ENCODE results near the gene PHF21A. TPM values are rescaled to one million over a fixed set of nuclear protein-coding genes. Genes with fewer than 3 reads are reported as not detected.
"Not testable (repeated sequence)": the region's sequence is repeated elsewhere in the genome, so short reads cannot be mapped to it uniquely, and the experiment has no call there.

PHF21A gene
- total and polyA plus RNA-seq, 4 donors = 32.1 to 52.2 (median 41.5) TPM

GRCh38 chr11:45906096-45906682, 215.1 kb downstream of the PHF21A start:
- H3K9me3 ChIP-seq (ENCODE audit: control insufficient read depth, insufficient read depth, low read length) = no peaks in the 10 kb centered on the region
- H3K4me3 ChIP-seq (ENCODE audit: low read depth, low read length) = no peak overlapping the region
- no peaks in the 10 kb centered on the region for H3K27me3 ChIP-seq (ENCODE audit: control insufficient read depth, insufficient read depth, low read length)
- H3K4me1 ChIP-seq (ENCODE audit: control insufficient read depth, insufficient read depth, low read length) = peaks cover 61% of the 10 kb centered on the region
- peaks cover 97% of the 10 kb centered on the region for H3K36me3 ChIP-seq (ENCODE audit: control insufficient read depth, insufficient read depth, low read length)
- no peak for DNase-seq (ENCODE audit: low read depth in 4 of 6, low spot score in 6 of 6)
- H3K27ac ChIP-seq (ENCODE audit: low read depth, low read length) = no peak overlapping the region
- 87% methylated on average over 19 of the region's 19 CpGs for WGBS (ENCODE audit: insufficient coverage)

- 90% methylated on average over 5 of the region's 6 CpGs for WGBS (ENCODE audit: insufficient coverage)
- DNase-seq (ENCODE audit: low read depth in 4 of 6, low spot score in 6 of 6); H3K27me3 ChIP-seq (ENCODE audit: control insufficient read depth, insufficient read depth, low read length); H3K27ac ChIP-seq (ENCODE audit: low read depth, low read length); H3K4me3 ChIP-seq (ENCODE audit: low read depth, low read length); H3K9me3 ChIP-seq (ENCODE audit: control insufficient read depth, insufficient read depth, low read length): not testable (repeated sequence)
- Histone ChIP-seq H3K36me3 (ENCODE audit: control insufficient read depth, insufficient read depth, low read length) (peaks cover 94% of the 10 kb centered on the region), H3K4me1 (ENCODE audit: control insufficient read depth, insufficient read depth, low read length) (peaks cover 68% of the 10 kb centered on the region)
Observed at GRCh38 chr11:45905576-45905975, 215.7 kb downstream of the PHF21A start.

- Histone ChIP-seq H3K4me1 (ENCODE audit: control insufficient read depth, insufficient read depth, low read length) (peaks cover 71% of the 10 kb centered on the region), H3K27ac (ENCODE audit: low read depth, low read length) (no peak overlapping the region)
Observed at GRCh38 chr11:45905095-45905494, 216.2 kb downstream of the PHF21A start.

GRCh38 chr11:45904309-45904915, 216.8 kb downstream of the PHF21A start:
- Histone ChIP-seq H3K4me3 (ENCODE audit: low read depth, low read length) (no peak overlapping the region), H3K4me1 (ENCODE audit: control insufficient read depth, insufficient read depth, low read length) (peaks cover 72% of the 10 kb centered on the region), H3K27me3 (ENCODE audit: control insufficient read depth, insufficient read depth, low read length) (no peaks in the 10 kb centered on the region), H3K27ac (ENCODE audit: low read depth, low read length) (no peak overlapping the region), H3K9me3 (ENCODE audit: control insufficient read depth, insufficient read depth, low read length) (no peaks in the 10 kb centered on the region), H3K36me3 (ENCODE audit: control insufficient read depth, insufficient read depth, low read length) (peaks cover 86% of the 10 kb centered on the region)
- no peak for DNase-seq (ENCODE audit: low read depth in 4 of 6, low spot score in 6 of 6)
- WGBS (ENCODE audit: insufficient coverage) = 82% methylated on average over 15 of the region's 15 CpGs

More at GRCh38 chr11:45905095-45905494, 216.2 kb downstream of the PHF21A start:
- no peak for DNase-seq (ENCODE audit: low read depth in 4 of 6, low spot score in 6 of 6)
- Histone ChIP-seq H3K9me3 (ENCODE audit: control insufficient read depth, insufficient read depth, low read length) (no peaks in the 10 kb centered on the region), H3K27me3 (ENCODE audit: control insufficient read depth, insufficient read depth, low read length) (no peaks in the 10 kb centered on the region), H3K4me3 (ENCODE audit: low read depth, low read length) (no peak overlapping the region), H3K36me3 (ENCODE audit: control insufficient read depth, insufficient read depth, low read length) (peaks cover 93% of the 10 kb centered on the region)
- 94% methylated on average over 19 of the region's 19 CpGs for WGBS (ENCODE audit: insufficient coverage)

GRCh38 chr11:45902452-45903380, 218.5 kb downstream of the PHF21A start:
- Histone ChIP-seq H3K4me3 (ENCODE audit: low read depth, low read length) (no peak overlapping the region), H3K9me3 (ENCODE audit: control insufficient read depth, insufficient read depth, low read length) (no peaks in the 10 kb centered on the region), H3K36me3 (ENCODE audit: control insufficient read depth, insufficient read depth, low read length) (peaks cover 81% of the 10 kb centered on the region), H3K27me3 (ENCODE audit: control insufficient read depth, insufficient read depth, low read length) (no peaks in the 10 kb centered on the region), H3K4me1 (ENCODE audit: control insufficient read depth, insufficient read depth, low read length) (peaks cover 71% of the 10 kb centered on the region), H3K27ac (ENCODE audit: low read depth, low read length) (peak overlapping the region; percentile 90)
- WGBS (ENCODE audit: insufficient coverage) = 88% methylated on average over 51 of the region's 56 CpGs
- no peak for DNase-seq (ENCODE audit: low read depth in 4 of 6, low spot score in 6 of 6)

GRCh38 chr11:45901626-45902025, 219.6 kb downstream of the PHF21A start:
- no peak for DNase-seq (ENCODE audit: low read depth in 4 of 6, low spot score in 6 of 6)

GRCh38 chr11:45900916-45901617, 220.2 kb downstream of the PHF21A start:
- H3K4me3 ChIP-seq (ENCODE audit: low read depth, low read length) = peak overlapping the region; percentile 68
- peaks cover 73% of the 10 kb centered on the region for H3K36me3 ChIP-seq (ENCODE audit: control insufficient read depth, insufficient read depth, low read length)
- no peaks in the 10 kb centered on the region for H3K27me3 ChIP-seq (ENCODE audit: control insufficient read depth, insufficient read depth, low read length)
- DNase-seq (ENCODE audit: low read depth in 4 of 6, low spot score in 6 of 6) = peak in 4 of 6 donors; percentile 62 to 92 (median 81)
- H3K9me3 ChIP-seq (ENCODE audit: control insufficient read depth, insufficient read depth, low read length) = no peaks in the 10 kb centered on the region
- H3K27ac ChIP-seq (ENCODE audit: low read depth, low read length) = peak overlapping the region; percentile 90
- peaks cover 73% of the 10 kb centered on the region for H3K4me1 ChIP-seq (ENCODE audit: control insufficient read depth, insufficient read depth, low read length)
- 6% methylated on average over 8 of the region's 8 CpGs for WGBS (ENCODE audit: insufficient coverage)

More at GRCh38 chr11:45901626-45902025, 219.6 kb downstream of the PHF21A start:
- no peaks in the 10 kb centered on the region for H3K9me3 ChIP-seq (ENCODE audit: control insufficient read depth, insufficient read depth, low read length)
- 21% methylated on average over 6 of the region's 6 CpGs for WGBS (ENCODE audit: insufficient coverage)
- H3K4me3 ChIP-seq (ENCODE audit: low read depth, low read length) = peak overlapping the region; percentile 68
- peaks cover 71% of the 10 kb centered on the region for H3K4me1 ChIP-seq (ENCODE audit: control insufficient read depth, insufficient read depth, low read length)
- H3K27ac ChIP-seq (ENCODE audit: low read depth, low read length) = peak overlapping the region; percentile 90
- H3K36me3 ChIP-seq (ENCODE audit: control insufficient read depth, insufficient read depth, low read length) = peaks cover 75% of the 10 kb centered on the region
- no peaks in the 10 kb centered on the region for H3K27me3 ChIP-seq (ENCODE audit: control insufficient read depth, insufficient read depth, low read length)

GRCh38 chr11:45900175-45900800, 221.0 kb downstream of the PHF21A start:
- H3K9me3 ChIP-seq (ENCODE audit: control insufficient read depth, insufficient read depth, low read length); H3K27me3 ChIP-seq (ENCODE audit: control insufficient read depth, insufficient read depth, low read length): not testable (repeated sequence)
- peak overlapping the region; percentile 68 for H3K4me3 ChIP-seq (ENCODE audit: low read depth, low read length)
- WGBS (ENCODE audit: insufficient coverage) = under 1% methylated on average over 28 of the region's 59 CpGs
- H3K36me3 ChIP-seq (ENCODE audit: control insufficient read depth, insufficient read depth, low read length) = peaks cover 69% of the 10 kb centered on the region
- peak in 1 of 6 donors; percentile 36 for DNase-seq (ENCODE audit: low read depth in 4 of 6, low spot score in 6 of 6)
- H3K4me1 ChIP-seq (ENCODE audit: control insufficient read depth, insufficient read depth, low read length) = peaks cover 79% of the 10 kb centered on the region
- H3K27ac ChIP-seq (ENCODE audit: low read depth, low read length) = peak overlapping the region; percentile 90
